WTC11 (cell line): Measurements from ENCODE around the gene CELA3A. TPM values are rescaled to one million over a fixed set of nuclear protein-coding genes. Genes with fewer than 3 reads are reported as not detected.

ENCODE experiments used
- ATAC-seq: fragments of 200-7000 bp; cut with Tn5 transposase; 2 replicates; pipeline ENCODE4 v1.10.0; 2021; ENCODE audit warnings: mild to moderate bottlenecking, moderate library complexity
- CTCF ChIA-PET: fragments of 300-600 bp; sonication (Branson Sonifier 250); formaldehyde crosslinking; loops from one replicate; lab custom pipeline; 2021; ENCODE audit warnings: antibody characterized with exemption; lab: Charles Lee
- POLR2A ChIA-PET: fragments of 350-600 bp; sonication (Branson Sonifier 250); formaldehyde crosslinking; loops from one replicate; lab custom pipeline; 2021; ENCODE audit warnings: antibody characterized with exemption; lab: Charles Lee
- DNase-seq: peaks from one replicate; pipeline ENCODE4 v3.0.0; 2021; ENCODE audit warnings: low spot score
- H3K27ac Mint-ChIP-seq: 2 replicates; pipeline ENCODE4 v1.8.0; 2021; ENCODE audit warnings: mixed read lengths
- H3K27me3 Mint-ChIP-seq: 2 replicates; pipeline ENCODE4 v1.8.0; 2021; ENCODE audit warnings: low read depth, mild to moderate bottlenecking, moderate library complexity, mixed read lengths
- H3K36me3 Mint-ChIP-seq: 2 replicates; pipeline ENCODE4 v1.8.0; 2021; ENCODE audit warnings: mixed read lengths
- H3K4me1 Mint-ChIP-seq: 2 replicates; pipeline ENCODE4 v1.8.0; 2022; ENCODE audit warnings: mixed read lengths
- H3K4me3 Mint-ChIP-seq: 2 replicates; pipeline ENCODE4 v1.8.0; 2021; ENCODE audit warnings: mild to moderate bottlenecking, moderate library complexity, mixed read lengths
- H3K9me3 Mint-ChIP-seq: 2 replicates; pipeline ENCODE4 v1.8.0; 2021; ENCODE audit warnings: mixed read lengths
- ESRRA ChIP-seq: sonication (generic); formaldehyde crosslinking; IDR thresholded peaks from 2 replicates; pipeline ENCODE4 v1.8.1; 2022; ENCODE audit warnings: mild to moderate bottlenecking, missing genetic modification reagents, borderline replicate concordance
- GABPB1 ChIP-seq: sonication (generic); formaldehyde crosslinking; IDR thresholded peaks from 2 replicates; pipeline ENCODE4 v1.8.1; 2023; ENCODE audit warnings: mild to moderate bottlenecking, missing genetic modification reagents
- STAT6 ChIP-seq: sonication (generic); formaldehyde crosslinking; conservative IDR thresholded peaks from 2 replicates; pipeline ENCODE4 v1.8.1; 2023; ENCODE audit warnings: mild to moderate bottlenecking, low read depth, missing genetic modification reagents, moderate library complexity
- total RNA-seq: library from RNA; stranded (reverse); gene quantifications from 3 replicates; pipeline ENCODE4 v1.2.3, GENCODE V29; 2021
- TF ChIP-seq, protein P1 (sequence below): sonication (generic); formaldehyde crosslinking; IDR thresholded peaks from 2 replicates; pipeline ENCODE4 v1.8.0; 2022; ENCODE audit warnings: missing genetic modification reagents
- TF ChIP-seq, protein P2 (sequence below): sonication (generic); formaldehyde crosslinking; IDR thresholded peaks from 2 replicates; pipeline ENCODE4 v1.8.1; 2023; ENCODE audit warnings: mild to moderate bottlenecking, missing genetic modification reagents, borderline replicate concordance

Gene CELA3A
- total RNA-seq, 1 experiment from 2014 or later: 8.0 TPM

DNA sequence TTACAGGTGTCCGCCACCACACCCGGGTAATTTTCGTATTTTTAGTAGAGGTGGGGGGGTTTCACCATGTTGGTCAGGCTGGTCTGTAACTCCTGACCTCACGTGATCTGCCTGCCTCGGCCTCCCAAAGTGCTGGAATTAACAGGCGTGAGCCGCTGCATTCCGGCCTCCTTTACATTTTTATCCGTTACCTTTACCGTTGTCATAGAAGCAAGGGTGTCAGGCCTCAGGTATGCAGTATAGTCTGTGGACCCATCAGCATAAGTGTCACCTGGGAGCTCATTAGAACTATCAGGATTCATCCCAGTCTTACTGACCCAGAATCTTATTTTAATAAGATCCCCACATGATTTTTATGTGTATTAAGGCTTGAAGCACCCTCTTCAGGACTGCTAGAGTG lies 56.4 kb downstream of the CELA3A start:
- ATAC-seq (no peak), DNase-seq (no peak)
- Mint-ChIP-seq H3K4me3 (no peak overlapping the region), H3K9me3 (no peaks in the 10 kb centered on the region), H3K27me3 (no peaks in the 10 kb centered on the region), H3K27ac (no peak overlapping the region; the same call in 1 of the 2 replicates), H3K4me1 (peaks cover 24% of the 10 kb centered on the region), H3K36me3 (peaks cover 10% of the 10 kb centered on the region; the same call in 1 of the 2 replicates)
- POLR2A ChIA-PET: no interaction called here
- TF ChIP-seq ESRRA: no peak
- no peak for TF ChIP-seq GABPB1 (CRISPR knock-in tag)
- no peak for TF ChIP-seq STAT6
- TF ChIP-seq, protein P1, sequence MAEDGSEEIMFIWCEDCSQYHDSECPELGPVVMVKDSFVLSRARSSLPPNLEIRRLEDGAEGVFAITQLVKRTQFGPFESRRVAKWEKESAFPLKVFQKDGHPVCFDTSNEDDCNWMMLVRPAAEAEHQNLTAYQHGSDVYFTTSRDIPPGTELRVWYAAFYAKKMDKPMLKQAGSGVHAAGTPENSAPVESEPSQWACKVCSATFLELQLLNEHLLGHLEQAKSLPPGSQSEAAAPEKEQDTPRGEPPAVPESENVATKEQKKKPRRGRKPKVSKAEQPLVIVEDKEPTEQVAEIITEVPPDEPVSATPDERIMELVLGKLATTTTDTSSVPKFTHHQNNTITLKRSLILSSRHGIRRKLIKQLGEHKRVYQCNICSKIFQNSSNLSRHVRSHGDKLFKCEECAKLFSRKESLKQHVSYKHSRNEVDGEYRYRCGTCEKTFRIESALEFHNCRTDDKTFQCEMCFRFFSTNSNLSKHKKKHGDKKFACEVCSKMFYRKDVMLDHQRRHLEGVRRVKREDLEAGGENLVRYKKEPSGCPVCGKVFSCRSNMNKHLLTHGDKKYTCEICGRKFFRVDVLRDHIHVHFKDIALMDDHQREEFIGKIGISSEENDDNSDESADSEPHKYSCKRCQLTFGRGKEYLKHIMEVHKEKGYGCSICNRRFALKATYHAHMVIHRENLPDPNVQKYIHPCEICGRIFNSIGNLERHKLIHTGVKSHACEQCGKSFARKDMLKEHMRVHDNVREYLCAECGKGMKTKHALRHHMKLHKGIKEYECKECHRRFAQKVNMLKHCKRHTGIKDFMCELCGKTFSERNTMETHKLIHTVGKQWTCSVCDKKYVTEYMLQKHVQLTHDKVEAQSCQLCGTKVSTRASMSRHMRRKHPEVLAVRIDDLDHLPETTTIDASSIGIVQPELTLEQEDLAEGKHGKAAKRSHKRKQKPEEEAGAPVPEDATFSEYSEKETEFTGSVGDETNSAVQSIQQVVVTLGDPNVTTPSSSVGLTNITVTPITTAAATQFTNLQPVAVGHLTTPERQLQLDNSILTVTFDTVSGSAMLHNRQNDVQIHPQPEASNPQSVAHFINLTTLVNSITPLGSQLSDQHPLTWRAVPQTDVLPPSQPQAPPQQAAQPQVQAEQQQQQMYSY (CRISPR knock-in tag): no peak
- TF ChIP-seq, protein P2, sequence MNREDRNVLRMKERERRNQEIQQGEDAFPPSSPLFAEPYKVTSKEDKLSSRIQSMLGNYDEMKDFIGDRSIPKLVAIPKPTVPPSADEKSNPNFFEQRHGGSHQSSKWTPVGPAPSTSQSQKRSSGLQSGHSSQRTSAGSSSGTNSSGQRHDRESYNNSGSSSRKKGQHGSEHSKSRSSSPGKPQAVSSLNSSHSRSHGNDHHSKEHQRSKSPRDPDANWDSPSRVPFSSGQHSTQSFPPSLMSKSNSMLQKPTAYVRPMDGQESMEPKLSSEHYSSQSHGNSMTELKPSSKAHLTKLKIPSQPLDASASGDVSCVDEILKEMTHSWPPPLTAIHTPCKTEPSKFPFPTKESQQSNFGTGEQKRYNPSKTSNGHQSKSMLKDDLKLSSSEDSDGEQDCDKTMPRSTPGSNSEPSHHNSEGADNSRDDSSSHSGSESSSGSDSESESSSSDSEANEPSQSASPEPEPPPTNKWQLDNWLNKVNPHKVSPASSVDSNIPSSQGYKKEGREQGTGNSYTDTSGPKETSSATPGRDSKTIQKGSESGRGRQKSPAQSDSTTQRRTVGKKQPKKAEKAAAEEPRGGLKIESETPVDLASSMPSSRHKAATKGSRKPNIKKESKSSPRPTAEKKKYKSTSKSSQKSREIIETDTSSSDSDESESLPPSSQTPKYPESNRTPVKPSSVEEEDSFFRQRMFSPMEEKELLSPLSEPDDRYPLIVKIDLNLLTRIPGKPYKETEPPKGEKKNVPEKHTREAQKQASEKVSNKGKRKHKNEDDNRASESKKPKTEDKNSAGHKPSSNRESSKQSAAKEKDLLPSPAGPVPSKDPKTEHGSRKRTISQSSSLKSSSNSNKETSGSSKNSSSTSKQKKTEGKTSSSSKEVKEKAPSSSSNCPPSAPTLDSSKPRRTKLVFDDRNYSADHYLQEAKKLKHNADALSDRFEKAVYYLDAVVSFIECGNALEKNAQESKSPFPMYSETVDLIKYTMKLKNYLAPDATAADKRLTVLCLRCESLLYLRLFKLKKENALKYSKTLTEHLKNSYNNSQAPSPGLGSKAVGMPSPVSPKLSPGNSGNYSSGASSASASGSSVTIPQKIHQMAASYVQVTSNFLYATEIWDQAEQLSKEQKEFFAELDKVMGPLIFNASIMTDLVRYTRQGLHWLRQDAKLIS (CRISPR knock-in tag): no peak
- CTCF ChIA-PET: interaction anchor here (0.7 kb wide), 2 partner anchors 33 to 102 kb away, joined by 3 to 4 read pairs; no protein-coding TSS in a partner anchor

Other genes with a start within 250 kb of the CELA3A start
- gene USP48, start 218.5 kb upstream of the CELA3A start, total RNA-seq: 72.1 to 86.9 TPM (median 79.2 TPM) in 3 replicates
- 0.63 to 1.3 TPM (median 0.85 TPM) in 3 replicates for gene LDLRAD2, start 189.4 kb upstream of the CELA3A start, total RNA-seq
- gene HSPG2, start 64.3 kb upstream of the CELA3A start, total RNA-seq: 120 to 127 TPM (median 120 TPM) in 3 replicates
- gene CELA3B, start 24.6 kb upstream of the CELA3A start, total RNA-seq: 4.4 to 6.7 TPM (median 5.0 TPM) in 3 replicates
- gene CDC42, start 51.1 kb downstream of the CELA3A start, total RNA-seq: 169 to 182 TPM (median 171 TPM) in 3 replicates
- 0.69 to 0.85 TPM (median 0.70 TPM) in 3 replicates for gene WNT4, start 141.4 kb downstream of the CELA3A start, total RNA-seq